ENCODE measurements around the gene CDSN. TPM values are rescaled to one million over a fixed set of nuclear protein-coding genes. Genes with fewer than 3 reads are reported as not detected.

The CDSN gene
- total RNA-seq, 1 experiment from 2014 or later = 1.9 TPM

DNA sequence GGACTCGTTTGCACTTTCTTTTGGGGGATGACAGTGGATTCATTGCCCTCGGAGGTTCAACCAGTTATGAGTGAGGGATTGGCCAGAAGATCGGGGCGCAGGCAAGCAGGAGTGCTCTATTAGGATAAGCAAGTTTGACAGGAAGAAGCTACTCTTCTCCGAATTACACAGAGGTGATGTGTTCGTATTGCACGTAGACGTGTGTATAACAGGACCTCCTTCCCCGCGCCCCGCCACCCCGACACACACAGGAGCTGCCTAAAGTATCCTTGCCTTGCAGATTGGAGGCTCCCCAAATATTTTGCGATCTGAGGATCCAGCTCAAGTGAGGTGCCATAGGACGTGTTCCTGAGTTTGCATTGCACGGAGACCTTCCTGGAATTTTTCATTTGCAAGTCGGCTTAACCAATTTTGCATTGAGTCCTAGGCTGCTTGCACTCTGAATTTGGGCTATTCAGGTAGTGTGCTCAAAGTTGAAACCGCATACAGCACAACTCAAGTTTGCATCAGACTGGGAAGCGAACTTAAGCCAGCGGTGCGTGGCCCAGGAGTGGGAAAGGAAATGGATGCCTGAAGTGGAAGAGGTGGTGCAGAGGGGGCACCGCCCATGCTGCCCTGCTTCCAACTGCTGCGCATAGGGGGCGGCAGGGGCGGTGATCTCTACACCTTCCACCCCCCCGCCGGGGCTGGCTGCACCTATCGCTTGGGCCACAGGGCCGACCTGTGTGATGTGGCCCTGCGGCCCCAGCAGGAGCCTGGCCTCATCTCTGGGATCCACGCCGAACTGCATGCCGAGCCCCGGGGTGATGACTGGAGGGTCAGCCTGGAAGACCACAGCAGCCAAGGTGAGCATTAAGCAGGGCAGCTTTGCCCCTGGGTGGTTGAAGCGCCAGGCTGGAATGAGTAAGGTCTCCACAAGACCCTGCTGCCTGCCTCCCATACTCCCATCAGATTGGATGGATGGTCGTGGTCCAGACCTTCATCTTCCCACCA lies 38.9 kb upstream of the CDSN start:
- intact Hi-C loops (cut with micrococcal nuclease; ENCODE audit: unreplicated experiment) = loop anchor here (1.0 to 2.0 kb wide), 2 partner anchors 10 to 34 kb away; no protein-coding TSS in a partner anchor
- no peaks in the 10 kb centered on the region; the same call in 1 of the 2 replicates for H4K20me1 ChIP-seq (ENCODE audit: insufficient read depth)
- H3F3A ChIP-seq (ENCODE audit: insufficient read depth, low read depth) = no peaks in the 10 kb centered on the region
- H3K36me3 ChIP-seq (ENCODE audit: low read depth) = no peaks in the 10 kb centered on the region
- peak overlapping the region; percentile 96 for H2AFZ ChIP-seq
- POLR2A ChIA-PET (ENCODE audit: unreplicated experiment) = interaction anchor here (0.5 to 0.9 kb wide), 6 partner anchors 10 to 946 kb away, joined by 3 to 11 read pairs (median 4); partner anchors contain the start of gene TRIM26
- H3K4me1 ChIP-seq (replicated peaks; ENCODE audit: insufficient read depth) = peaks cover 16% of the 10 kb centered on the region
- H3K4me2 ChIP-seq = peak overlapping the region; percentile 81
- H3K9me2 ChIP-seq (ENCODE audit: insufficient read depth) = no peaks in the 10 kb centered on the region
- DNase-seq = peak in 1 of 2 experiments; percentile 40
- H3K27ac ChIP-seq = no peak overlapping the region
- H3K9me3 ChIP-seq (ENCODE audit: insufficient read depth, low read depth) = no peaks in the 10 kb centered on the region
- H3K79me2 ChIP-seq (ENCODE audit: low read depth) = no peaks in the 10 kb centered on the region
- TSS peak; percentile 59 for BruUV-seq (replicated peaks)
- peak overlapping the region; percentile 89 for H3K4me3 ChIP-seq
- no peak for TF ChIP-seq EZH2 (IDR thresholded peaks at IDR 0.05; ENCODE audit: low read depth)
- TF ChIP-seq, protein P1, sequence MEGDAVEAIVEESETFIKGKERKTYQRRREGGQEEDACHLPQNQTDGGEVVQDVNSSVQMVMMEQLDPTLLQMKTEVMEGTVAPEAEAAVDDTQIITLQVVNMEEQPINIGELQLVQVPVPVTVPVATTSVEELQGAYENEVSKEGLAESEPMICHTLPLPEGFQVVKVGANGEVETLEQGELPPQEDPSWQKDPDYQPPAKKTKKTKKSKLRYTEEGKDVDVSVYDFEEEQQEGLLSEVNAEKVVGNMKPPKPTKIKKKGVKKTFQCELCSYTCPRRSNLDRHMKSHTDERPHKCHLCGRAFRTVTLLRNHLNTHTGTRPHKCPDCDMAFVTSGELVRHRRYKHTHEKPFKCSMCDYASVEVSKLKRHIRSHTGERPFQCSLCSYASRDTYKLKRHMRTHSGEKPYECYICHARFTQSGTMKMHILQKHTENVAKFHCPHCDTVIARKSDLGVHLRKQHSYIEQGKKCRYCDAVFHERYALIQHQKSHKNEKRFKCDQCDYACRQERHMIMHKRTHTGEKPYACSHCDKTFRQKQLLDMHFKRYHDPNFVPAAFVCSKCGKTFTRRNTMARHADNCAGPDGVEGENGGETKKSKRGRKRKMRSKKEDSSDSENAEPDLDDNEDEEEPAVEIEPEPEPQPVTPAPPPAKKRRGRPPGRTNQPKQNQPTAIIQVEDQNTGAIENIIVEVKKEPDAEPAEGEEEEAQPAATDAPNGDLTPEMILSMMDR (conservative IDR thresholded peaks at IDR 0.05) = no peak
- CTCF ChIA-PET = interaction anchor here (0.6 to 0.7 kb wide), 3 partner anchors 16 to 207 kb away, joined by 3 read pairs; no protein-coding TSS in a partner anchor
- H3K27me3 ChIP-seq (ENCODE audit: insufficient read depth, low read depth) = no peaks in the 10 kb centered on the region

DNA sequence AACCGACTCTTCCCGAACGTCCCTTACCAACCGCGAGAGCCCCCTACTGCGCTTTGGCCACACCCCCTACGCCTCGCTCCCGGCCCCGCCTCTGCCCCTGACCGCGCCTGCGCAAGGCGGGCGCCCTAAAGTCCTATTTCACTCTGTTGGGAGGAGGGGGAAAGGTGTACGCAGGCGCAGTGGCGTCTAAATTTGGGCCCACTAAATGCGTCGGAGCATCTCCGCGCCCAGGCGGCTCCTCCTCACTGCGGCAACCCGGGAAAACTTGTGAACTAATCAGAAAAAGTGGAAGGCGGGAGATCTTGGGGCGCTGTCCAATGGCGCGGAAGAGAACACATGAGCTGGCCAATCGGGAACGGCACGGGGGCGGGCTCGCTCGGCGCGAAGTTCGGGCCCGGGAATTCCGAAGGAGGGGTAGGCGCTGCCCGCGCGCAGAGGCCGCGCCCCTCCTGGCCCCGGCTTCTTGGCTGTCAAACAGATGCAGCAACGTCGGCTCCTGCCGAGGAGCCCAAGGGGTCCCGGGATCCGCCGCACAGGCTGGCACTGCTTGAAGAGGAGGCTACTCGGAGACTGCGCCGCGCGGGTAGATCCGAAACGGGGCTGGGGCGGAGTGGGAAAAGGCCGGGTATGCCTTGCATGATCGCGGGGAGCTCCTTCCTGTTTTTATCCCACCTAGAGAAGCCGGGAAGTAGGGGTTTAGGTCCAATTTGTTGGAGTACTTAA lies 38.1 kb upstream of the CDSN start, which contains the start of gene TCF19:
TCF19 (plus strand) TSS at position 450 of the 723 bp plus-strand sequence. CDS start 881 bp downstream, outside the sequence.
- Histone ChIP-seq H2AFZ (peak within 1 kb of the TSS; percentile 96), H3K27ac (no peak within 1 kb of the TSS), H3K9me3 (ENCODE audit: insufficient read depth, low read depth) (no peaks in the 10 kb centered on the region), H3K27me3 (ENCODE audit: insufficient read depth, low read depth) (no peaks in the 10 kb centered on the region), H3K4me1 (replicated peaks; ENCODE audit: insufficient read depth) (peaks cover 16% of the 10 kb centered on the region), H3K79me2 (ENCODE audit: low read depth) (no peaks in the 10 kb centered on the region), H3K4me3 (peak within 1 kb of the TSS; percentile 89), H3K4me2 (peak within 1 kb of the TSS; percentile 94), H3K36me3 (ENCODE audit: low read depth) (no peaks in the 10 kb centered on the region), H3K9me2 (ENCODE audit: insufficient read depth) (no peaks in the 10 kb centered on the region), H3F3A (ENCODE audit: insufficient read depth, low read depth) (no peaks in the 10 kb centered on the region), H4K20me1 (ENCODE audit: insufficient read depth) (no peaks in the 10 kb centered on the region; the same call in 1 of the 2 replicates)
- TF ChIP-seq EZH2 (IDR thresholded peaks at IDR 0.05; ENCODE audit: low read depth) = no peak
- TF ChIP-seq, protein P1 (conservative IDR thresholded peaks at IDR 0.05) = no peak
- CTCF ChIA-PET = interaction anchor here (0.6 to 1.2 kb wide), 5 partner anchors 15 to 208 kb away, joined by 3 to 4 read pairs (median 3); no protein-coding TSS in a partner anchor
- peak; percentile 96 to 100 for DNase-seq
- intact Hi-C loops (cut with micrococcal nuclease; ENCODE audit: unreplicated experiment) = loop anchor here (1.0 to 2.0 kb wide), 2 partner anchors 11 to 34 kb away; no protein-coding TSS in a partner anchor
- POLR2A ChIA-PET (ENCODE audit: unreplicated experiment) = interaction anchor here (0.5 to 0.9 kb wide), 5 partner anchors 11 to 945 kb away, joined by 3 to 11 read pairs (median 4); partner anchors contain the start of gene TRIM26
- no TSS peak for BruUV-seq (replicated peaks)

Data from PC-9 (cell line).